Stomach (tissue), 9 donors: ENCODE data around the gene ERLEC1. TPM values are rescaled to one million over a fixed set of nuclear protein-coding genes. Genes with fewer than 3 reads are reported as not detected.

Experiments used
- DNase-seq, 2 donors: peaks; one replicate each; pipeline versions ENCODE4 v3.0.0 to v3.0.0-alpha.2; 2013 to 2019
- H3K27ac ChIP-seq, 5 donors: fragments of 200-600 bp in 4 of 5; sonication (generic) in 4 of 5; one replicate each; pipeline ENCODE4 v1.5.1; 2013 to 2019; ENCODE audit warnings: mild to moderate bottlenecking in 1 of 5, moderate library complexity in 1 of 5
- H3K27me3 ChIP-seq, 3 donors: fragments of 200-600 bp; sonication (generic); one replicate each; pipeline ENCODE4 v1.5.1; 2017 to 2019; ENCODE audit warnings: mixed run types in 1 of 3
- H3K36me3 ChIP-seq, 4 donors: fragments of 200-600 bp; sonication (generic); 1 replicate in 3 of 4; 2 replicates in 1 of 4; pipeline ENCODE4 v1.5.1; 2016 to 2019
- H3K4me1 ChIP-seq, 4 donors: fragments of 200-600 bp; sonication (generic); one replicate each; pipeline ENCODE4 v1.5.1; 2016 to 2019
- H3K4me3 ChIP-seq, 4 donors: fragments of 200-600 bp; sonication (generic) in 3 of 4; one replicate each; pipeline ENCODE4 v1.5.1; 2016 to 2019; ENCODE audit warnings: mild to moderate bottlenecking in 1 of 4
- H3K9me3 ChIP-seq, 4 donors: fragments of 200-600 bp; sonication (generic); one replicate each; pipeline ENCODE4 v1.5.1; 2016 to 2019
- EP300 ChIP-seq: sonication (generic); formaldehyde crosslinking; IDR thresholded peaks from one replicate; pipeline ENCODE4 v1.6.1; 2017; ENCODE audit warnings: antibody characterized with exemption
- POLR2A ChIP-seq, 4 donors: fragments of 450-650 bp; IDR thresholded peaks; one replicate each; pipeline ENCODE4 v1.6.1; 2016; ENCODE audit warnings: antibody characterized with exemption in 4 of 4, control low read depth in 2 of 4, mild to moderate bottlenecking in 1 of 4, moderate library complexity in 1 of 4
- POLR2AphosphoS5 ChIP-seq, 3 donors: sonication (generic); formaldehyde crosslinking; IDR thresholded peaks; one replicate each; pipeline ENCODE4 v1.6.1; 2016; ENCODE audit warnings: antibody characterized with exemption in 3 of 3
- WGBS, 5 donors: extraction: QIAGEN DNeasy Blood & Tissue Kit in 3 of 5; methylation state at CpG; one replicate each; pipeline versions ENCODE4 v1.1.5 to v1.1.7; 2013 to 2018; 5-methylcytosine and 5-hydroxymethylcytosine counted together
- intact Hi-C: fragments of 100-400 bp; cut with DNase I; formaldehyde crosslinking; loops from one replicate; pipeline ENCODE4 v1.15.1; 2023; ENCODE audit warnings: low total_unique reads
- polyA plus RNA-seq, 3 donors: library from polyadenylated mRNA; stranded (reverse); fragments of 200-250 nt; gene quantifications; one replicate each; pipeline ENCODE4 v1.2.3, GENCODE V29; 2013
- total RNA-seq, 5 donors: library from RNA; depleted of rRNA; stranded (reverse); fragments of >200 nt; gene quantifications; one replicate each; pipeline versions ENCODE4 v1.1.0 to v1.2.3, GENCODE V29; 2014 to 2016
- TF ChIP-seq, protein P1 (sequence below), 7 experiments: fragments of 450-650 bp in 4 of 7; fragments of 200-600 bp in 3 of 7; sonication (generic) in 3 of 7; IDR thresholded peaks; one replicate each; pipeline ENCODE4 v1.5.1; 2016 to 2019; ENCODE audit warnings: antibody characterized with exemption in 7 of 7, control low read depth in 2 of 7, mild to moderate bottlenecking in 1 of 7
- donor health status: healthy with polysubstance abuse.
- donor health status: Bipolar disorder and iron deficiency.
- donor health status: healthy.

Gene ERLEC1
- total and polyA plus RNA-seq, 8 donors = 7.0 to 225 (median 32.5) TPM

DNA sequence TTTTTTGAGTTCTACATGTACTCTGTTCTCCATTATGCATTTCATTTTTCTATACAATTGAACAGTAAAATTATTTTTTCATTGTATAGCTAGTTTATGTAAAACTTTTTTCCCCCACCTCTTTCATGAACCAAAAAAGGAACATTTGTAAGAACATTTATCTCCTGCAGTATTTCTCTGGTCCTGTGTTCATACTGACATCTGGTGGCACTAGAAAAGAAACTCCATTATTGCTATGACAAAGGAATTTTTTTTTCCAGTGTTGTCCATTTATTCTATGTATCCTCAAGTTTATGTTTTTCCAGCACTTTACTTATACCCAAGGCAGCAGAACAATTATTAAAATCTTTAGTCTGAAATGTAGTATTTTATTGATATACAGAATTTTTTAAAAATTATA is 46.7 kb upstream of the ERLEC1 start:
- no peaks in the 10 kb centered on the region for H3K27me3 ChIP-seq
- H3K9me3 ChIP-seq = no peaks in the 10 kb centered on the region
- intact Hi-C loops = no loop called here
- peaks cover 0 to 8% (median 4%) of the 10 kb centered on the region in 4 donors for H3K4me1 ChIP-seq
- TF ChIP-seq, protein P1, sequence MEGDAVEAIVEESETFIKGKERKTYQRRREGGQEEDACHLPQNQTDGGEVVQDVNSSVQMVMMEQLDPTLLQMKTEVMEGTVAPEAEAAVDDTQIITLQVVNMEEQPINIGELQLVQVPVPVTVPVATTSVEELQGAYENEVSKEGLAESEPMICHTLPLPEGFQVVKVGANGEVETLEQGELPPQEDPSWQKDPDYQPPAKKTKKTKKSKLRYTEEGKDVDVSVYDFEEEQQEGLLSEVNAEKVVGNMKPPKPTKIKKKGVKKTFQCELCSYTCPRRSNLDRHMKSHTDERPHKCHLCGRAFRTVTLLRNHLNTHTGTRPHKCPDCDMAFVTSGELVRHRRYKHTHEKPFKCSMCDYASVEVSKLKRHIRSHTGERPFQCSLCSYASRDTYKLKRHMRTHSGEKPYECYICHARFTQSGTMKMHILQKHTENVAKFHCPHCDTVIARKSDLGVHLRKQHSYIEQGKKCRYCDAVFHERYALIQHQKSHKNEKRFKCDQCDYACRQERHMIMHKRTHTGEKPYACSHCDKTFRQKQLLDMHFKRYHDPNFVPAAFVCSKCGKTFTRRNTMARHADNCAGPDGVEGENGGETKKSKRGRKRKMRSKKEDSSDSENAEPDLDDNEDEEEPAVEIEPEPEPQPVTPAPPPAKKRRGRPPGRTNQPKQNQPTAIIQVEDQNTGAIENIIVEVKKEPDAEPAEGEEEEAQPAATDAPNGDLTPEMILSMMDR (IDR thresholded peaks at IDR 0.05) = no peak
- TF ChIP-seq EP300 = no peak
- no peak for TF ChIP-seq POLR2AphosphoS5 (IDR thresholded peaks at IDR 0.05)
- TF ChIP-seq POLR2A (IDR thresholded peaks at IDR 0.05) = no peak
- peaks cover 0 to 11% (median 6%) of the 10 kb centered on the region in 4 donors for H3K36me3 ChIP-seq
- H3K27ac ChIP-seq = no peak overlapping the region
- H3K4me3 ChIP-seq = no peak overlapping the region
- peak in 1 of 2 donors; percentile 58 for DNase-seq

DNA sequence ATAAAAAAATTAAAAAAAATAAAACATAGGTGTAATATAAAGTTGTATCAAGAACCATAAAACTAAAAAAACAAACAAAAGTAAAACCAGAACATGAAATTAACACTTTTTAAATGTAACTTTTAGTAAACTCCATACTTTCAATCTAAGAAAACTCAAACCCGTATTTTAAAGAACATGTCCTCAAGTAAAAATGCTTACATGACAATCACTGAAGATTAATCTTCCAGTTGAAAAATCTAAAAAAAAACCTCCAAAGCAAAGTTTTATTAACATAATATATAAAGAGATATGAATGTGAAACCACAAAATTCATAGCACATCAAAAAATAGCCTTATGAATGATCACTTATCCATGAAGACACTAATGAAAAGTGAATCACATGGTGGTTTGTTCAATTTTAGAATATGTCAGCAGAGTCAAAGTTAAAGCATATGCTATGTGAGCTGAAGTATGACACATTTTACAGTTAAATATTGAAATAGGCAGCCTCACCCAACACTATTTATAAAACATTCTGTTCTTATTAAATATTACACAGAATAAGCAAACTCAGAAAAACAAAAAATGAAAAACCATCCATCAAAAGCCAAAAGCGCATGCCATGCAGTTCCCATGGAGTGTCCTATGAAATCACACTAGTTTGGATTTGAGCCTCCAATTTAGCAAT is 42.3 kb upstream of the ERLEC1 start:
- H3K36me3 ChIP-seq = peaks cover 12 to 29% (median 21%) of the 10 kb centered on the region in 4 donors
- peak overlapping the region in 1 of 5 donors; percentile 26 for H3K27ac ChIP-seq
- no peak for DNase-seq
- intact Hi-C loops = no loop called here
- H3K9me3 ChIP-seq = no peaks in the 10 kb centered on the region
- peaks cover 0 to 8% (median 4%) of the 10 kb centered on the region in 4 donors for H3K4me1 ChIP-seq
- 81 to 88% (median 86%) methylated on average over 2 of the region's 2 CpGs for WGBS, 5 donors
- H3K27me3 ChIP-seq = no peaks in the 10 kb centered on the region
- H3K4me3 ChIP-seq = no peak overlapping the region
- no peak for TF ChIP-seq POLR2A (IDR thresholded peaks at IDR 0.05)
- no peak for TF ChIP-seq POLR2AphosphoS5 (IDR thresholded peaks at IDR 0.05)
- TF ChIP-seq EP300 = no peak

DNA sequence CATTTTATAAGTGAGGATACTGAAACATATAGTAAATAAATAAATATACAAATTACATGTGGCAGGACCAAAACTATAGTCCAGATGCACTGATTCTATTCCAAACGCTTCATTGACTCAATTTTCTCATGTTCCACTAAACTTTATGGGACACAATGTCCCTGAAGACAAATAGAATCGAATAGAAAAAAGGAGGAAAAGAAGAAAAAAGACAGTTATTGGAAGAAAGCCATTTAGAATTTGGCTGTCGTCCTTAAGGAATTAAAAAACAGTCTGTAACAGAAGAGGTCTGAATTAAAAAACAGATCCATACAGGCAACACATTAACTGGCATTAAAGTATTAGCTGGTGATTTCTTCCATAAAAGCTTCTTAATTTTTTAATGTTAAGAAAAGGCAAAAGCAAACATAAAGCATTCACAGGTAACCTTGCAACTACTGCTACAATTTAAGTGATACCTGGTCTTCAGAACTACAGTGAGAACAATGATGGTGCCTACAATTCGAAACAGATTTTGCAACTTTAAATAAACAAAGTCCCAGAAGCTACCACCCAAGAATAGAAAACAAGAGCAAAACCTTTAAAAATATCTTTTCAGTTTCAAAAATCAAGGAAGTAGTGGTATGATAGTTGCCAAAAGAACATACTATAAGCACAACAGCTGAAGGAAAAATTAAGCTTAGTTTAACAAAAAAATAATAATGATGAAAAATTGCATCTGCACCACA is 36.6 kb upstream of the ERLEC1 start:
- intact Hi-C loops = no loop called here
- H3K4me3 ChIP-seq = no peak overlapping the region
- WGBS, 5 donors = 73 to 87% (median 80%) methylated on average over 4 of the region's 4 CpGs
- peaks cover 0 to 7% (median 0%) of the 10 kb centered on the region in 4 donors for H3K4me1 ChIP-seq
- no peak overlapping the region for H3K27ac ChIP-seq
- H3K27me3 ChIP-seq = no peaks in the 10 kb centered on the region
- no peak for DNase-seq
- TF ChIP-seq, protein P1 (IDR thresholded peaks at IDR 0.05) = no peak
- TF ChIP-seq EP300 = no peak
- no peak for TF ChIP-seq POLR2AphosphoS5 (IDR thresholded peaks at IDR 0.05)
- TF ChIP-seq POLR2A (IDR thresholded peaks at IDR 0.05) = no peak
- H3K9me3 ChIP-seq = no peaks in the 10 kb centered on the region
- peaks cover 12 to 34% (median 24%) of the 10 kb centered on the region in 4 donors for H3K36me3 ChIP-seq

DNA sequence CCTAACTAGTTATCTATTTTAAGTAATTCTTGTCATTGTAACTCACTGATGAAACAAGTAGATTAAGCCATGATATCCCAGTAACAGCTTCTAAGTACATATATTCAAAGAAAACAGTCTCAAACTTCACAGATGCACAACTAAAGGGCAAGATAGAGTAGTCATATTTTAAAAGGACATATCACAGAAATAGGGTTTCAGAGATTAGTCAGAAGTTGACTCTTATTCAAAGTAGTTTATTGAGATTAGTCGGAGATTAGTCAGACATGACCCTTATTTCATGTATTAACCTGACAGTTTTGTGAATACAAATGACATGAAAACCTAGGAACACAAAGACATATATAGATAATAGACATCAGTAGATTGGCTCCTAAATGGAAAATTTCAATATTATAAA is 35.1 kb upstream of the ERLEC1 start:
- intact Hi-C loops = no loop called here
- WGBS, 5 donors = 76 to 92% (median 80%) methylated on average over 1 of the region's 1 CpG
- Histone ChIP-seq H3K27ac (no peak overlapping the region), H3K36me3 (peaks cover 12 to 41% (median 31%) of the 10 kb centered on the region in 4 donors), H3K4me1 (peaks cover 0 to 7% (median 0%) of the 10 kb centered on the region in 4 donors), H3K9me3 (no peaks in the 10 kb centered on the region), H3K4me3 (no peak overlapping the region), H3K27me3 (no peaks in the 10 kb centered on the region)
- TF ChIP-seq, protein P1 (IDR thresholded peaks at IDR 0.05) = no peak
- TF ChIP-seq EP300 (no peak), POLR2AphosphoS5 (IDR thresholded peaks at IDR 0.05) (no peak), POLR2A (IDR thresholded peaks at IDR 0.05) (no peak)
- DNase-seq = no peak
